IPS-NIHi11 (cell line): Measurements from ENCODE around the gene ACOT7.
A peak's percentile ranks its signal among the peaks of the same experiment; 100 is the strongest.
"Not testable (repeated sequence)": the region's sequence is repeated elsewhere in the genome, so short reads cannot be mapped to it uniquely, and the experiment has no call there.

Experiments
- DNase-seq: peaks from one replicate; pipeline ENCODE4 v3.0.0; 2012; ENCODE audit warnings: mixed read lengths, low spot score

ACOT7 gene, protein sequence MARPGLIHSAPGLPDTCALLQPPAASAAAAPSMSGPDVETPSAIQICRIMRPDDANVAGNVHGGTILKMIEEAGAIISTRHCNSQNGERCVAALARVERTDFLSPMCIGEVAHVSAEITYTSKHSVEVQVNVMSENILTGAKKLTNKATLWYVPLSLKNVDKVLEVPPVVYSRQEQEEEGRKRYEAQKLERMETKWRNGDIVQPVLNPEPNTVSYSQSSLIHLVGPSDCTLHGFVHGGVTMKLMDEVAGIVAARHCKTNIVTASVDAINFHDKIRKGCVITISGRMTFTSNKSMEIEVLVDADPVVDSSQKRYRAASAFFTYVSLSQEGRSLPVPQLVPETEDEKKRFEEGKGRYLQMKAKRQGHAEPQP

DNA sequence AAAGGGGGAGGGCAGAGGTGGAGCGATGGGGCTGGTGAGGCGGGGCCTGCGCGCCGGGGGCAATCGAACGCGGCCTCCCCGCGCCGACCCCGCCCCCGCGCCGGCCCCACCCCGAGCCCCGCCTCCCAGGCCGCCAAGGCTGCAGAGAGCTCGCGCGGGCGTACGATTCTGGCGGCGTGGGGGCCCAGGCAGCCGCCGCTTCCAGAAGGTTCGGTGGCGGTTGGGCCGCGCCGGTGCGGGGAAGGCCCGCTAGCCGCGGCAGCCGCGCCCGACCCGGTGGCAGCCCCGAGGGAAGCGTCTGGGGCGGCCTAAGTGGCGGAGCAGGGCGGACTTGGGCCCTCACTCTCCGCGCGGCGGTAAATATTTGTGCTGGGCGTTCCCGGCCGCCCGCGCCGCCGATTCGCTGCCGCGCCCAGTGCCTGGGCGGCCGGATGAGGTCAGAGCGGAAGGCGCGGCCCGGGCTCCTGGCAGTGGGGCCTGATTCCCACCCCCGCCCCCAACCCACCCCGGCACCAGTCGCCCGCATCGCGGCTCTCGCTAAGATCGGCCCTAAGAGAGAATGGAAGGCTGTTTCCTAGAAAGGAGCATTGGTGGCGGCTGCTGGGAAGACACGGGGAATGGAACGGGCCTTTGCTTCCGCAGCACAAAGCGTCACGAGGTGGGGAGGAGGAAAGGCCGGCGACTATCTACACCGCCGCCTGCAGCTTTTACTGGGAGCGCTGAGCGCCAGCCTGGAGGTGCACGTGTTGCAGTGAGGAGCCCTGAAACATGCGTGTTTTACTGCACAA is at the start of gene ACOT7:
TSS of gene ACOT7 (minus strand) at position 368 of the 788 bp plus-strand sequence. CDS start 368 bp downstream, outside the sequence.
- peak; percentile 95 for DNase-seq

DNA sequence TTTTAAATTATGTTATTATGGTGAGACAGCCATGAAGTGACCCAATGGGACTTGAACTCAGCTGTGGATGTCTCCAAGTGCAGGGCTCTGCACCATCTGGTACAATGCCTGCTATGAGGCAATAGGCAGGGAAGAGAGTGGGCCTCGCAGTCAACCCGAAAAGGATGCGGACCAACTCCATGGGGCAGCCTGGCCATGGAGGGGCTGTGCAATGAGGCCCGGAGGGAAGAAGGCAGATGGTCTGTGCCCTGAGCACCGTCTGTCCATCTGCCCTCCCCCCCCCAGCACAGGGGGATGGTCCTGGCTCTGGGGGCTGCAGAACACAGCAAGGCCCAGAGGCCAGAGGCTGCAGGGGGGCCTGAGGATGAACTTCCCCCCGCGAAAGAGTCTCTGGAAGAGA is 48.0 kb upstream of the ACOT7 start:
- DNase-seq, result no peak

DNA sequence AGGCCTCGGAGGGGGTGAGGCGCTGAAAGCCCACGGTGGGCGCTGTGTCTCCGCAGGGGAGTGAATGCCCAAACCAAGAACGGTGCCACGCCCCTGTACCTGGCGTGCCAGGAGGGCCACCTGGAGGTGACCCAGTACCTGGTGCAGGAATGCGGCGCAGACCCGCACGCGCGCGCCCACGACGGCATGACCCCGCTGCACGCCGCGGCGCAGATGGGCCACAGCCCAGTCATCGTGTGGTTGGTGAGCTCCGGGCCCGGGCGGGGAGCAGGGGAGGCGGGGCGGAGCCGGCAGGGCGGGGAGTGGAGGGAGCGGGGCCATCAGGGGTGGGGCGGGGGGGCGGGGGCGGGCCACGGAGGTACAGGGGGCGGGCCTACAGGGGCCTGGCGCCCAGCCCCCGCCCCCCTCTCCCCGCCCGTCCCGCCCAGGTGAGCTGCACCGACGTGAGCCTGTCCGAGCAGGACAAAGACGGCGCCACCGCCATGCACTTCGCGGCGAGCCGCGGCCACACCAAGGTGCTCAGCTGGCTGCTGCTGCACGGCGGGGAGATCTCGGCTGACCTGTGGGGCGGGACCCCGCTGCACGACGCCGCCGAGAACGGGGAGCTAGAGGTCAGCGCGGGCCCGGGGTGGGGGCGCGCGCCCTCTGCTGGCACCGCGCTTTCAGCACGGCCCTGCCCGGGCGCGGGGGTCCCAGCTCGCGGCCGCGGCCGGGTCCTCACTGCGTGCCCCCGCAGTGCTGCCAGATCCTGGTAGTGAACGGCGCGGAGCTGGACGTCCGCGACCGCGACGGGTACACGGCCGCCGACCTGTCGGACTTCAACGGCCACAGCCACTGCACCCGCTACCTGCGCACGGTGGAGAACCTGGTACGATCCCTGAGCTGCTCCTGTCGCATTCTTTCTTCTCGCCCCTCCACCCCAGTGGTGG is 46.9 kb upstream of the ACOT7 start:
- peak; percentile 80 for DNase-seq

- DNase-seq, result peak; percentile 88
These were observed 44.5 kb upstream of the ACOT7 start for GRCh38 chr1:6438047-6438525.

- not testable (repeated sequence) for DNase-seq
These were observed 43.6 kb upstream of the ACOT7 start for GRCh38 chr1:6437012-6437700.

DNA sequence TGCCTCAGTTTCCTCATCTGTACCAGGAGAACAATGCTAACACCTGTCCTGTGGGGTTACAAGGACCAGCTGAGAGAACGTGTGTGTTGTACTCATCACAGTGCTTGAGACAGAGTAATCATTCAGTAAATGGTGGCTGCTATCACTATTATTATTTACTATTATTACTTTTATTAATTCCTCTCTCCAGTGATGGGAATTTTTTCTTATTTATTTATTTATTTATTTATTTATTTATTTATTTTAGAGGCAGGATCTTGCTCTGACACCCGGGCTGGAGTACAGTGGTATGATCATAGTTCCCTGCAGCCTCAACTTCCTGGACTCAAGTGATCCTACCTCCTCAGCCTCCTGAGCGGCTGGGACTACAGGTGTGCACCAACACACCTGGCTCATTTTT is 42.7 kb upstream of the ACOT7 start:
- not testable (repeated sequence) for DNase-seq

DNA sequence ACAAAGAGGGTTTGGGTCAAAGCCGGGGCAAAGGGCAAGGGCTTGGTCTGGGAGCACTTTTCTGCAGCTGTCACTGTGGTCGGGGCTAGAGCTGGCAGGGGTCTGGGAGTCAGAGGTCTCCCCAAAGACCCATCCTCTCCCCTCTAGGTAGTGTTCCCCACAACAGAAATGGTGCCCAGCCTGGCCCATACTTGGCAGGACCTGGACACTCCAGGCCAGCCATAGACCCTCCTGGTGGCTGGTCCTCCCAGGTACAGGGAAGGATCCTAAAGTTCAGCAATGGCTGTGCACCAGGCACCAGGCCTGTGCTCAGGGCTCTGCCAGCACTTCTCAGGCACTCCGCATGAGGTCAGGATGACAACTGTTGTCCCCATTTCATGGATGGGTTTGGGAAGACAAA is 42.0 kb upstream of the ACOT7 start:
- DNase-seq, result no peak

DNA sequence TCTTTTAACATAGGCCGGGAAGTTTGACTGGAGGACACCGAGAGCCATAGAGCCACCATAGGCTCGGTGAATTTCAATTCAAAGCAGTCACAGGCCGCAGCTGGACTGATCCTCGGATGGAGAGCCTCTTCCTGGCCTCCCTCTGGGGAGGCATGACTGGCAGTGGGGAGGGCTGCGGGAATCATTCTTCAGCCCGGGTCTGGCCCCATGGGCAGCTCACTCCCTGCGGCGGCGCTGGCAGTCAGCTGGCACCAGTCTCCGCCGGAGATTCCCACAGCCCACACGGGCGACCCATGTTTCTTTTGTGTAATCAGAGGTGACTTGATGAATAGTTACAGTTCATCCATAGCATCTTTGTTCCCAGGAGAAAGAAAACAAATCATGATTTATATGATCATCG is 41.6 kb upstream of the ACOT7 start:
- DNase-seq, result no peak

DNA sequence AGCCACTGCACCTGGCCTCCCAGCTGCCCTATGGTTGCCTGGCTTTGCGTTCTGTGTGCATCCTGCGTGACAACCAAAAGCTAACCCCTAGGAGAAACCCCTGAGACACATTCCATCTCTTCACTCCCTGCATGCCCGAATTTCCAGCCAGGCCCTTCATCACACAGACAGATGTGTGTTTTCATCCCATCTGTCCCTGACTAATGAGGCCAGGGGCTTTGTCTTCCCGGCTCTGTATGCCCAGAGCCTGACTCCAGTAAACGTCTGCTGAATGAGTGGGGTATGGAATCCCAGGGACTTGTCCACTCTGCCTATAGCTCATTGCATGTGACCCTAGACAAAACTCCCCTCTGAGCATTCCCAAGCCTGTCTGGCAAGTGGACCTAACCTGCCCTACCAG is 40.6 kb upstream of the ACOT7 start:
- DNase-seq, result no peak

DNA sequence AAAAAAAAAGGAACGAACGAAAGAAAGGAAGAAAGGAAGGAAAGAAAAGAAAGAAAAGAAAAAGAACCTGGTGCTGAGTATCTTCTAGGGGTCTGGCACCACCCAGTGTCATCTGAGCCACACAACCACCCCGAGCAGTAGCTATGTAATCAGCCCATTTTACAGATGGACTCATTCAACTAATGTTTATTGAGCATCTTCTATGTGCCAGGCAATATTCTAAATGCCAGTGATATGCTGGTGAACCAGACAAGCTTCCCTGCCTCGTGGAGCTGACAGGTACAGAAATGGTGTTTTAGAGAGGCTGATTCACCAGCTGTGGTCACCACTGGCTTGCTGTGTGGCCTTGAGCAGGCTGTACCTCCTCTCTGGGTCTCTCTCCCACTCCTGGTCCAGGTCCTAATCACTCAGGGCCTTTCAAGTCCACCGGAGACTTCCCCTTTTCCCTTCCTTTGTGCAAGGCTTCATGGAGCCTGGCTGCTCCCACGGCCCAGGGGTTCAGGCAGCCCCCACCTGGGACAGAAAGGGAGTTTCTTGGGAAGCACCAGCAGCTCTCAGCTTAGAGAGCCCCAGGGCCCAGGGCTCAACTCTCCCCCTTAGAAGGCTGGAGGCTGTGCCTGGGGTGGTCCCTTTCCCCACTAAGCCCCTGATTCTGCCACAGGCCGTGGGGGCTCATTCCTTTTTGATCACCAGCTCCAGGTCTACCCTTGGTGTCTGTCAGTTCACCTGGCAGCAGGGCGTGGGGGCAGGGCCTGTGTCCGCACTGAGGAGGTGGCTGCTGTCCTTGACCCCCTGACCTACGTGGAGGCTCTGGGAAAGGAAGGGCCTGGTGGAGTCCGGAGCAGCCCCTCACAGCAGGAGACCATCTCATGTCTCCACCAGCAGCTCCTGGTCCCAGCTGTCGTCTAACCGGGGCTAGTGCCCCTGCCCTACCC is 38.3 kb upstream of the ACOT7 start:
- not testable (repeated sequence) for DNase-seq

- not testable (repeated sequence) for DNase-seq
These were observed 36.3 kb upstream of the ACOT7 start for GRCh38 chr1:6429660-6430411.

- DNase-seq, result not testable (repeated sequence)
These were observed 34.9 kb upstream of the ACOT7 start for GRCh38 chr1:6428453-6428852.

- no peak for DNase-seq
These were observed 34.1 kb upstream of the ACOT7 start for GRCh38 chr1:6427441-6428390.

- no peak for DNase-seq
These were observed 33.4 kb upstream of the ACOT7 start for GRCh38 chr1:6426972-6427350.

- no peak for DNase-seq
These were observed 32.9 kb upstream of the ACOT7 start for GRCh38 chr1:6426277-6426971.

GRCh38 chr1:6425658-6426057 is 32.1 kb upstream of the ACOT7 start:
- DNase-seq, result no peak
